Measurements from ENCODE around the gene FOXN1. TPM values are rescaled to one million over a fixed set of nuclear protein-coding genes. Genes with fewer than 3 reads are reported as not detected.
A peak's percentile ranks its signal among the peaks of the same experiment; 100 is the strongest.

Gene FOXN1
- total and polyA plus RNA-seq, 2 of the 4 experiments (the other 2 are of a cell fraction) = not detected

- peaks cover 43% of the 10 kb centered on the region for H3K27me3 ChIP-seq (ENCODE audit: control insufficient read depth, insufficient read depth, low read length)
- H3K23ac ChIP-seq (ENCODE audit: low read depth, low read length) = no peak overlapping the region
- no peak overlapping the region for H3K18ac ChIP-seq (ENCODE audit: low read depth, low read length)
- no peak overlapping the region for H3K4me3 ChIP-seq (ENCODE audit: insufficient read depth, low read depth, low read length)
- ChIA-PET POLR2A (ENCODE audit: unreplicated experiment) (no interaction called here), CTCF (interaction anchor here (0.6 kb wide), 1 partner anchor 77 kb away, joined by 6 read pairs; no protein-coding TSS in a partner anchor)
- dilution Hi-C loops (cut with HindIII; ENCODE audit: low sequenced_read_pairs, unreplicated experiment) = no loop called here
- no peak overlapping the region for H2BK20ac ChIP-seq (ENCODE audit: low read depth, low read length)
- H3K4me1 ChIP-seq (ENCODE audit: control insufficient read depth, insufficient read depth, low read length) = peaks cover 3% of the 10 kb centered on the region; the same call in 1 of the 2 replicates
- no peaks in the 10 kb centered on the region for H3K9me1 ChIP-seq (ENCODE audit: insufficient read depth, low read length)
- TF ChIP-seq MAFK (IDR thresholded peaks at IDR 0.05; ENCODE audit: low read depth, low read length) = no peak
- TF ChIP-seq CEBPB (IDR thresholded peaks at IDR 0.05; ENCODE audit: low read depth, low read length) = no peak
- TF ChIP-seq CTCF (conservative IDR thresholded peaks at IDR 0.05; ENCODE audit: low read depth, low read length) = no peak
- TF ChIP-seq USF2 (IDR thresholded peaks at IDR 0.05; ENCODE audit: low read depth, low read length) = no peak
- TF ChIP-seq NFE2L2 (IDR thresholded peaks at IDR 0.05; ENCODE audit: low read depth, low read length) = no peak
- no peak for TF ChIP-seq MXI1 (IDR thresholded peaks at IDR 0.05; ENCODE audit: borderline replicate concordance, low read depth, low read length)
- no peak for TF ChIP-seq POLR2A (IDR thresholded peaks at IDR 0.05; ENCODE audit: low read depth, low read length)
- TF ChIP-seq BHLHE40 (IDR thresholded peaks at IDR 0.05; ENCODE audit: low read depth, low read length) = no peak
- TF ChIP-seq CHD1 (IDR thresholded peaks at IDR 0.05; ENCODE audit: low read depth, low read length) = no peak
- TF ChIP-seq RCOR1 (IDR thresholded peaks at IDR 0.05; ENCODE audit: insufficient replicate concordance, low read length) = no peak
- TF ChIP-seq ELK1 (IDR thresholded peaks at IDR 0.05; ENCODE audit: borderline replicate concordance, low read depth, low read length) = no peak
- no peak for TF ChIP-seq RAD21 (IDR thresholded peaks at IDR 0.05; ENCODE audit: low read length)
- no peak for TF ChIP-seq SMC3 (IDR thresholded peaks at IDR 0.05; ENCODE audit: low read depth, low read length)
- TF ChIP-seq RFX5 (IDR thresholded peaks at IDR 0.05; ENCODE audit: low read depth, low read length) = no peak
- H2BK15ac ChIP-seq (ENCODE audit: low read depth, low read length) = no peak overlapping the region
- no peak overlapping the region for H2BK5ac ChIP-seq (ENCODE audit: low read depth, low read length, poor library complexity, severe bottlenecking)
- in situ Hi-C loops (cut with MboI; ENCODE audit: low sequenced_read_pairs) = no loop called here
- WGBS, 2 experiments (ENCODE audit: extremely low coverage in 2 of 2, insufficient read length in 1 of 2) = 0% methylated on average over 1 of the region's 5 CpGs; no CpG with 5 or more reads in 1 of the 2 experiments
- no peak overlapping the region for H2AK9ac ChIP-seq (replicated peaks; ENCODE audit: low read depth, low read length, poor library complexity)
- no peak overlapping the region for H2BK120ac ChIP-seq (ENCODE audit: low read depth, low read length)
- no peak overlapping the region for H3K27ac ChIP-seq (ENCODE audit: insufficient read depth, low read length)
- H3K14ac ChIP-seq (replicated peaks; ENCODE audit: low read depth, low read length) = no peak overlapping the region
- no TSS peak for BruUV-seq (replicated peaks)
- DNase-seq = no peak
- H3K9ac ChIP-seq (ENCODE audit: low read depth, low read length) = no peak overlapping the region
- H4K5ac ChIP-seq (ENCODE audit: low read depth, low read length) = no peak overlapping the region
- ATAC-seq (ENCODE audit: low read depth) = peak; percentile 55
- no peak overlapping the region for H3K56ac ChIP-seq (ENCODE audit: extremely low read depth, insufficient read depth, low read length)
- no peak overlapping the region for H4K91ac ChIP-seq (ENCODE audit: insufficient read depth, low read depth, low read length)
- intact Hi-C loops (cut with micrococcal nuclease) = no loop called here
- H3K79me1 ChIP-seq (ENCODE audit: low read depth in 1 of 2, low read length in 2 of 2) = no peaks in the 10 kb centered on the region
- no peak overlapping the region for H4K8ac ChIP-seq (ENCODE audit: low read depth in 2 of 2, low read length in 2 of 2)
- no peaks in the 10 kb centered on the region for H4K20me1 ChIP-seq (ENCODE audit: insufficient read depth, low read length)
- H3K9me3 ChIP-seq (ENCODE audit: control insufficient read depth, insufficient read depth, low read length) = no peaks in the 10 kb centered on the region
- H2AK5ac ChIP-seq (ENCODE audit: low read depth, low read length) = no peak overlapping the region
- H3K4ac ChIP-seq (ENCODE audit: low read depth, low read length) = no peak overlapping the region
- no peak overlapping the region; the same call in 1 of the 2 replicates for H3K4me2 ChIP-seq (ENCODE audit: low read depth, low read length)
- H3K36me3 ChIP-seq (ENCODE audit: control insufficient read depth, insufficient read depth, low read length) = no peaks in the 10 kb centered on the region
- H2AFZ ChIP-seq (replicated peaks; ENCODE audit: low read length, poor library complexity) = no peak overlapping the region
These were observed 39.6 kb upstream of the FOXN1 start for GRCh38 chr17:28466521-28467048.
